DND-41 (cell line): ENCODE data around the gene NUMBL.

Source experiments
- EZH2 ChIP-seq: IDR thresholded peaks from 3 replicates; pipeline ENCODE4 v1.6.1; 2012; ENCODE audit warnings: borderline replicate concordance, low read depth, mild to moderate bottlenecking, moderate library complexity, low read length, inconsistent platforms; ENCODE audit not compliant: severe bottlenecking
- TF ChIP-seq, protein P1 (sequence below): IDR thresholded peaks from 2 replicates; pipeline ENCODE4 v1.5.1; 2012; ENCODE audit warnings: borderline replicate concordance, low read length, moderate library complexity, mild to moderate bottlenecking; ENCODE audit not compliant: poor library complexity, severe bottlenecking; ENCODE audit errors: extremely low read depth

DNA sequence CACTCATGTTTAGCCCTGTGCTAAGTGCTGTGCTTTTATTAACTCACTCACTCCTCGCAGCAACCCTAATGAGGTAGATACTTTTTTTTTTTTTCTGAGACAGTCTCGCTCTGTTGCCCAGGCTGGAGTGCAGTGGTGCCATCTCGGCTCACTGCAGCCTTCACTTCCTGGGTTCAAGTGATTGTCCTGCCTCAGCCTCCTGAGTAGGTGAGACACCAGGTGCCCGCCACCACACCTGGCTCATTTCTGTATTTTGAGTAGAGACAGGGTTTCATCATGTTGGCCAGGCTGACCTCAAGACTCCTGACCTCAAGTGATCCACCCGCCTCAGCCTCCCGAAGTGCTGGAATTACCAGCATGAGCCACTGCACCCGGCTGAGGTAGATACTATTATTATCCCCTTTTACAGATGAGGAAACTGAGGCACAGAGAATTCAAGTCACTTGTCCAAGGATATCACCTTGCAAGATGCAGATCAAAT is 29.0 kb upstream of the NUMBL start:
- TF ChIP-seq EZH2: no peak
- TF ChIP-seq, protein P1, sequence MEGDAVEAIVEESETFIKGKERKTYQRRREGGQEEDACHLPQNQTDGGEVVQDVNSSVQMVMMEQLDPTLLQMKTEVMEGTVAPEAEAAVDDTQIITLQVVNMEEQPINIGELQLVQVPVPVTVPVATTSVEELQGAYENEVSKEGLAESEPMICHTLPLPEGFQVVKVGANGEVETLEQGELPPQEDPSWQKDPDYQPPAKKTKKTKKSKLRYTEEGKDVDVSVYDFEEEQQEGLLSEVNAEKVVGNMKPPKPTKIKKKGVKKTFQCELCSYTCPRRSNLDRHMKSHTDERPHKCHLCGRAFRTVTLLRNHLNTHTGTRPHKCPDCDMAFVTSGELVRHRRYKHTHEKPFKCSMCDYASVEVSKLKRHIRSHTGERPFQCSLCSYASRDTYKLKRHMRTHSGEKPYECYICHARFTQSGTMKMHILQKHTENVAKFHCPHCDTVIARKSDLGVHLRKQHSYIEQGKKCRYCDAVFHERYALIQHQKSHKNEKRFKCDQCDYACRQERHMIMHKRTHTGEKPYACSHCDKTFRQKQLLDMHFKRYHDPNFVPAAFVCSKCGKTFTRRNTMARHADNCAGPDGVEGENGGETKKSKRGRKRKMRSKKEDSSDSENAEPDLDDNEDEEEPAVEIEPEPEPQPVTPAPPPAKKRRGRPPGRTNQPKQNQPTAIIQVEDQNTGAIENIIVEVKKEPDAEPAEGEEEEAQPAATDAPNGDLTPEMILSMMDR: no peak
